GM12872 (cell line): ENCODE measurements around the gene ELK3.

Source experiments
- TF ChIP-seq, protein P1 (sequence below): IDR thresholded peaks from 3 replicates; pipeline ENCODE4 v1.5.1; 2011; ENCODE audit warnings: low read depth, mild to moderate bottlenecking, low read length, moderate library complexity; ENCODE audit not compliant: insufficient read depth

The ELK3 gene

DNA sequence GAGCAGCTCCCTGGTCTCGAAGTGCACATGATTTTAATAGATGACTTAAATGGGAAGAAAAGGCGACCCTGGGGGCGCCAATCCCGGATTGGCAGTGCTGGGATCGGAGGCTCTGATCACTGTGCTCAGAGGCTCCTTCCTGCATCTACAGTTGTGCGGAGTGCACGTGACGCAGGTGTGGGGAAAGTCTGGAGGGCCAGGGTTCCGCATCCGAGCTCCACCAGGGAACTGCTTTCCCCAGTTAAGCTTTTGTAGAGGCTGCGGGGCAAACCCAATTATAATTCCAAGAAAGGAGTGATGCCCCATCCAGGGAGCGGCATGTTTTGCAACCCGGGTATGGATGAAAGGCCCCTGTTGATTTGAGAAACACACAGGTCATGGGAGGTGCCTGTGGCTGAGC, 36.5 kb downstream of the ELK3 start:
- TF ChIP-seq, protein P1, sequence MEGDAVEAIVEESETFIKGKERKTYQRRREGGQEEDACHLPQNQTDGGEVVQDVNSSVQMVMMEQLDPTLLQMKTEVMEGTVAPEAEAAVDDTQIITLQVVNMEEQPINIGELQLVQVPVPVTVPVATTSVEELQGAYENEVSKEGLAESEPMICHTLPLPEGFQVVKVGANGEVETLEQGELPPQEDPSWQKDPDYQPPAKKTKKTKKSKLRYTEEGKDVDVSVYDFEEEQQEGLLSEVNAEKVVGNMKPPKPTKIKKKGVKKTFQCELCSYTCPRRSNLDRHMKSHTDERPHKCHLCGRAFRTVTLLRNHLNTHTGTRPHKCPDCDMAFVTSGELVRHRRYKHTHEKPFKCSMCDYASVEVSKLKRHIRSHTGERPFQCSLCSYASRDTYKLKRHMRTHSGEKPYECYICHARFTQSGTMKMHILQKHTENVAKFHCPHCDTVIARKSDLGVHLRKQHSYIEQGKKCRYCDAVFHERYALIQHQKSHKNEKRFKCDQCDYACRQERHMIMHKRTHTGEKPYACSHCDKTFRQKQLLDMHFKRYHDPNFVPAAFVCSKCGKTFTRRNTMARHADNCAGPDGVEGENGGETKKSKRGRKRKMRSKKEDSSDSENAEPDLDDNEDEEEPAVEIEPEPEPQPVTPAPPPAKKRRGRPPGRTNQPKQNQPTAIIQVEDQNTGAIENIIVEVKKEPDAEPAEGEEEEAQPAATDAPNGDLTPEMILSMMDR: no peak

GRCh38 chr12:96233168-96233567, 39.0 kb downstream of the ELK3 start:
- TF ChIP-seq, protein P1: no peak

DNA sequence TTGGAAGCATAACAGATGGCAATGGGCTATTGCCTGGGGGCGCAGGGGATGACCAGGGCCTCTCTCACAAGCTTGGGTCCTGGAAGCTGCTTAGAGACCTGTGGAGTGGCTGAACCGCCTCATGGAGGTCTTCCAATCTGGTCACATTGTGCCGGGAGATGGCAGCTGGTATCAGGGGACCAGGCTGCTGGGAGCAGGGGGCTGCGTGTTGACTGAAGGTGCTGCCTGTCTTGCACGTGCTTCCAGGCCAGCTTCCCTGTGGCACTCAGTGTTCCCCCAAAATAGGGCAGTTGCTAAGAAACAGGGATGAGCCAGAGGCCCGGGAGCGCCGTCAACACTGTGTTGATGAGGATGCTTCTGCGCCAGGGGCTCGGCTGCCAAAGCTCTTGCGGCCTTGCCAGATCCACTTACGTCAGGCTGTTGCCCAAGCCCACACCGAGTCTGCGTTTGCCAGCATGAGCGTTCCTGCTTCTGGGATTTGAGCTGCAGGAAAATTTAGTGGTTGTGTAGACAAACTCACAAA, 39.8 kb downstream of the ELK3 start:
- TF ChIP-seq, protein P1: no peak

DNA sequence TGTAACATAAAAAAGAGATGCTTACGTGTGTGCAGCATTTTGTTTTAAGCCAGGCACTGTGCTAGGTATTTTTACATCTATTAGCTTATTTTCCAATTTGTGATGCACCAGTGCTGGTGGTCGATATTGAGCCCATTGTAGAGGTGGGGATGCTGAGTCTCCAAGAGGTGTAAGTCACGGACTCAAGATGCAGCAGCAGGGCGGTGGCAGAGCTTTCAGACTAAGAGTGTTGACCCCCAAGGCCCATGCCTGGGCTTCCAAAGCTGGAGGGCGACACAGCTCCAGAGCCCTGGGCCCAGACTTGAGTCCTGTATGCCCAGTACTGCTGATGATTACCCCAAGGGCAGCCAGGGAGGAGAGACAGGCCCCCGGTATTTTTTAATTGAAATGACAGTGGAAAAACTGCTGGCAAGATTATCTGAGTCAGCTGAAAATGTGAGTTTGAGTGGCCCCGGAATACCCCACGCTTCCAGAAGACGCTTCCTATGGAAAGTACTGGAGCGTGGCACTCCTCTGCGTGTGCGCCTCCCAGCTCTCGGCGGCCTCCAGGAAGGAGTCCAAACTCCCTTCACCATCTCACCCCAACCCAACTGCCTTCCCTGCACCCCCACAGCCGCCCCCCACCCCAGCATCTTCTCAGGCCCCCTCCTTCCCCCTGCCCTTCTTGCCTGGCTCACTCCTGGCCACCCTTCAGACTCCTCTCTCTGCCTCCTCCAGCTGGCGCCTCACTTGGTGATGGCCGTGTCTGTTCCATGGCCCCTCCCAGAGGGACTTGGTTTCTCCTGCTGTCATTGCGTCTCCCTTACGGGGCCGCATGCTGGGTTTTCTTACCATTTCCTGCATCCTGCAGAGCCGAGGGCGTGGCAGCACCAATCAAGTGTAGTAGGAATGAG, 40.7 kb downstream of the ELK3 start:
- TF ChIP-seq, protein P1: no peak

- TF ChIP-seq, protein P1: no peak
Measured at GRCh38 chr12:96235484-96235826, 41.3 kb downstream of the ELK3 start.

GRCh38 chr12:96236221-96236822, 42.1 kb downstream of the ELK3 start:
- TF ChIP-seq, protein P1: no peak

DNA sequence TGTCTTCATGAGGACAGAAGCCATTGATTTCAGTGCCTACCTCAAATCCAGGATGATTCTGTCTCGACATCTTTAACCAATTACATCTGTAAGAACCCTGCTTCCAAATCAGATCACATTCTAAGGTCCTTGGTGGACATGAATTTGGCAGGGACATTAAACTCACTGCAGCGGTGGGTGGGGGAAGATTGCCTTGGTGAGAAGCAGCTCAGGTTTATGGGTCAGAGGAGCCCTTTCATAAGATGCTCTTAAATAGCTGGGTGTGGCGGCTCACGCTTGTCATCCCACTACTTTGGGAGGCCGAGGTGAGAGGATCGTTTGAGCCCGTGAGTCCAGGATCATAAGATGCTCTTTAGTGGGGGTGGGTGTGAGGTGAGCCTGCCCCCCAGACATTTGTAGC, 42.9 kb downstream of the ELK3 start:
- TF ChIP-seq, protein P1: no peak
